HCT116 (cell line): ENCODE data around the gene PARP12. TPM values are rescaled to one million over a fixed set of nuclear protein-coding genes. Genes with fewer than 3 reads are reported as not detected.

Source experiments
- ATAC-seq: fragments of 200-7000 bp; cut with Tn5 transposase; 2 replicates; pipeline ENCODE4 v1.9.1; 2020; ENCODE audit warnings: mild to moderate bottlenecking, moderate library complexity
- BruUV-seq: library from RNA; stranded (reverse); fragments of 400-500 nt; replicated peaks from 2 replicates; lab custom pipeline; 2021; lab: Mats Ljungman, UMichigan
- CTCF ChIA-PET: fragments of 300-600 bp; sonication (Branson Sonifier 250); formaldehyde crosslinking; loops from one replicate; lab custom pipeline; 2021; ENCODE audit warnings: antibody characterized with exemption; lab: Charles Lee
- POLR2A ChIA-PET: fragments of 300-600, 350-600 bp; sonication (Branson Sonifier 250); formaldehyde crosslinking; loops from one replicate; lab custom pipeline; 2021; ENCODE audit warnings: antibody characterized with exemption; lab: Charles Lee
- RAD21 ChIA-PET, 2 experiments: fragments of 300-600 bp; sonication (Branson Sonifier 250); formaldehyde crosslinking; loops; one replicate each; lab custom pipeline; 2023; ENCODE audit warnings: low total read pairs in 2 of 2; ENCODE audit not compliant: uncharacterized antibody in 2 of 2, unreplicated experiment in 2 of 2, low non-redundant PET in 1 of 2; lab: Charles Lee
- DNase-seq: peaks from one replicate; pipeline ENCODE4 v3.0.0-alpha.2; 2010; ENCODE audit warnings: low read depth, low spot score
- H2AFZ ChIP-seq: fragments of 200-600 bp; shearing (Covaris generic), sonication (generic); 2 replicates; pipeline ENCODE4 v1.6.1; 2017; ENCODE audit warnings: low read depth, mixed run types, mixed read lengths, antibody characterized with exemption, low read length; ENCODE audit not compliant: poor library complexity, severe bottlenecking
- H3K27ac ChIP-seq: 2 replicates; pipeline ENCODE4 v1.5.1; 2012; ENCODE audit warnings: low read depth, low read length
- H3K27me3 ChIP-seq: fragments of 200-600 bp; sonication (generic); 2 replicates; pipeline ENCODE4 v1.6.1; 2016; ENCODE audit warnings: mixed run types, low read length, mixed read lengths; ENCODE audit not compliant: insufficient read depth
- H3K36me3 ChIP-seq, 2 experiments: fragments of 200-500 bp in 1 of 2; fragments of 200-600 bp in 1 of 2; sonication (Bioruptor generic) in 1 of 2; sonication (generic) in 1 of 2; 2 replicates each; pipeline versions ENCODE4 v1.5.1 to v1.6.1; 2014 to 2016; ENCODE audit warnings: low read length in 2 of 2, inconsistent platforms in 1 of 2, mixed read lengths in 1 of 2, mixed run types in 1 of 2; ENCODE audit not compliant: insufficient read depth in 2 of 2, control insufficient read depth in 1 of 2
- H3K4me1 ChIP-seq, 2 experiments: fragments of 200-600 bp in 1 of 2; sonication (generic) in 1 of 2; 2 replicates each; pipeline versions ENCODE4 v1.5.1 to v1.6.1; 2012 to 2017; ENCODE audit warnings: low read length in 2 of 2, inconsistent platforms in 1 of 2, mild to moderate bottlenecking in 1 of 2, mixed read lengths in 1 of 2, mixed run types in 1 of 2, moderate library complexity in 1 of 2; ENCODE audit not compliant: insufficient read depth in 2 of 2, control insufficient read depth in 1 of 2
- H3K4me2 ChIP-seq: fragments of 200-600 bp; sonication (generic); 2 replicates; pipeline ENCODE4 v1.6.1; 2017; ENCODE audit warnings: mixed run types, low read length, mixed read lengths
- H3K4me3 ChIP-seq, 2 experiments: fragments of 200-600 bp in 1 of 2; sonication (generic) in 1 of 2; replicated peaks in 1 of 2; 2 replicates each; pipeline ENCODE4 v1.5.1; 2011 to 2016; ENCODE audit warnings: low read length in 2 of 2, control low read depth in 1 of 2, low read depth in 1 of 2, mild to moderate bottlenecking in 1 of 2, mixed read lengths in 1 of 2, mixed run types in 1 of 2
- H3K79me2 ChIP-seq: fragments of 200-600 bp; sonication (generic); 2 replicates; pipeline ENCODE4 v1.6.1; 2017; ENCODE audit warnings: mild to moderate bottlenecking, mixed run types, low read length, moderate library complexity, mixed read lengths; ENCODE audit not compliant: insufficient read depth
- H3K9ac ChIP-seq: fragments of 200-600 bp; sonication (generic); 2 replicates; pipeline ENCODE4 v1.6.1; 2016; ENCODE audit warnings: low read length, mixed read lengths
- H3K9me2 ChIP-seq: fragments of 200-600 bp; sonication (generic), shearing (Covaris generic); 2 replicates; pipeline ENCODE4 v1.6.1; 2017; ENCODE audit warnings: mixed run types, mild to moderate bottlenecking, moderate library complexity; ENCODE audit not compliant: insufficient read depth
- H3K9me3 ChIP-seq, 2 experiments: fragments of 200-500 bp in 1 of 2; fragments of 200-600 bp in 1 of 2; sonication (Bioruptor generic) in 1 of 2; sonication (generic) in 1 of 2; 2 replicates each; pipeline ENCODE4 v1.6.1; 2014 to 2017; ENCODE audit warnings: low read length in 2 of 2, mixed read lengths in 2 of 2, inconsistent platforms in 1 of 2, low read depth in 1 of 2, mild to moderate bottlenecking in 1 of 2, mixed run types in 1 of 2, moderate library complexity in 1 of 2; ENCODE audit not compliant: control insufficient read depth in 1 of 2, insufficient read depth in 1 of 2
- H4K20me1 ChIP-seq: fragments of 200-600 bp; sonication (generic), shearing (Covaris generic); 2 replicates; pipeline ENCODE4 v1.6.1; 2017; ENCODE audit warnings: mixed run types, mild to moderate bottlenecking, moderate library complexity; ENCODE audit not compliant: insufficient read depth
- CBX3 ChIP-seq: IDR thresholded peaks from 2 replicates; pipeline ENCODE4 v1.6.1; 2012; ENCODE audit warnings: low read depth
- CEBPB ChIP-seq: IDR thresholded peaks from 2 replicates; pipeline ENCODE4 v1.6.1; 2012; ENCODE audit warnings: low read depth
- CTCF ChIP-seq, 3 experiments: fragments of 200-600 bp in 1 of 3; sonication (generic) in 1 of 3; IDR thresholded peaks in 2 of 3; conservative IDR thresholded peaks in 1 of 3; 2 replicates each; pipeline ENCODE4 v1.5.1; 2012 to 2017; ENCODE audit warnings: low read depth in 2 of 3, low read length in 2 of 3, antibody characterized with exemption in 1 of 3, borderline replicate concordance in 1 of 3, control low read depth in 1 of 3, mild to moderate bottlenecking in 1 of 3, mixed read lengths in 1 of 3, mixed run types in 1 of 3, moderate library complexity in 1 of 3; ENCODE audit not compliant: insufficient read depth in 1 of 3
- ELF1 ChIP-seq: IDR thresholded peaks from 2 replicates; pipeline ENCODE4 v1.6.1; 2012; ENCODE audit warnings: low read depth, borderline replicate concordance
- EZH2 ChIP-seq: fragments of 200-600 bp; sonication (generic); IDR thresholded peaks from 2 replicates; pipeline ENCODE4 v1.6.1; 2017; ENCODE audit warnings: antibody characterized with exemption, mixed run types
- EZH2phosphoT487 ChIP-seq: fragments of 200-600 bp; IDR thresholded peaks from 2 replicates; pipeline ENCODE4 v1.6.1; 2018; ENCODE audit warnings: antibody characterized with exemption, borderline replicate concordance
- FOSL1 ChIP-seq: IDR thresholded peaks from 2 replicates; pipeline ENCODE4 v1.6.1; 2012; ENCODE audit warnings: low read depth
- JUND ChIP-seq: IDR thresholded peaks from 2 replicates; pipeline ENCODE4 v1.6.1; 2012
- MAX ChIP-seq: IDR thresholded peaks from 2 replicates; pipeline ENCODE4 v1.6.1; 2012
- POLR2A ChIP-seq: IDR thresholded peaks from 2 replicates; pipeline ENCODE4 v1.7.0; 2011; ENCODE audit warnings: borderline replicate concordance; ENCODE audit not compliant: insufficient read depth, insufficient read length; ENCODE audit errors: extremely low read depth
- POLR2AphosphoS5 ChIP-seq: IDR thresholded peaks from 2 replicates; pipeline ENCODE4 v1.6.1; 2011; ENCODE audit warnings: mild to moderate bottlenecking, low read depth, low read length, moderate library complexity
- SIN3A ChIP-seq: IDR thresholded peaks from 2 replicates; pipeline ENCODE4 v1.6.1; 2012; ENCODE audit warnings: low read depth
- SP1 ChIP-seq: IDR thresholded peaks from 2 replicates; pipeline ENCODE4 v1.6.1; 2012; ENCODE audit warnings: low read depth
- SRF ChIP-seq: IDR thresholded peaks from 2 replicates; pipeline ENCODE4 v1.6.1; 2012; ENCODE audit warnings: low read depth
- TCF7L2 ChIP-seq: IDR thresholded peaks from 2 replicates; pipeline ENCODE4 v1.7.0; 2011; ENCODE audit warnings: borderline replicate concordance, inconsistent platforms; ENCODE audit not compliant: insufficient read depth, insufficient read length; ENCODE audit errors: extremely low read depth
- YY1 ChIP-seq: IDR thresholded peaks from 2 replicates; pipeline ENCODE4 v1.6.1; 2011; ENCODE audit warnings: low read length, low read depth, moderate library complexity, mild to moderate bottlenecking; ENCODE audit not compliant: insufficient replicate concordance; ENCODE audit errors: extremely low read depth
- ZFX ChIP-seq: fragments of 450-650 bp; IDR thresholded peaks from 2 replicates; pipeline ENCODE4 v1.6.1; 2017
- intact Hi-C: fragments of 100-400 bp; cut with micrococcal nuclease; formaldehyde crosslinking; loops from 2 replicates; pipeline ENCODE4 v1.10.0; 2022
- total RNA-seq: library from RNA; stranded (reverse); gene quantifications from one replicate; pipeline ENCODE4 v1.2.1, GENCODE V29; 2021; ENCODE audit not compliant: unreplicated experiment
- TF ChIP-seq, protein P1 (sequence below): IDR thresholded peaks from 2 replicates; pipeline ENCODE4 v1.6.1; 2012; ENCODE audit warnings: low read depth
- TF ChIP-seq, protein P2 (sequence below): IDR thresholded peaks from 2 replicates; pipeline ENCODE4 v1.6.1; 2011; ENCODE audit warnings: mild to moderate bottlenecking, low read length, moderate library complexity; ENCODE audit not compliant: insufficient replicate concordance; ENCODE audit errors: extremely low read depth

Gene PARP12
- total RNA-seq, 1 experiment from 2014 or later, result 17.7 TPM

DNA sequence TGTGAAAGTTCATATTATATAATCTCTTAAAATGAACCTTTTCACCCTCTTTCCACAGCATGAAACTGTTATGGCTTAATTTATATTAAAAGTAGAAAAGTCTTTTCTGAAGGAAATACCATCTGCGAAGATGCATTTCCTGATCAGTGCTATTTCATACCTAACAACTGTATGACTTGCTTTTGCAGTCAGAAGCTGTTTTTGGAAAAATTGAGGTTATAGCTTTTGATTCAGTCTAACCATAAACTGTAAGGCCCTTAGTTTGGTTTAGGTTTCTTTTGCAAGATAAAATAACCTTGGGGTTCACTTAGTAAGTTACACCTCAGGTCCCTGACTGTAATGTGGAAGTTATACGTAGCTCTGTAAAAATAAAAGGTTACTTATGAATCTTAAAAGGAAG lies 22.7 kb upstream of the PARP12 start:
- Histone ChIP-seq H3K9ac (no peak overlapping the region), H3K27ac (no peak overlapping the region), H3K4me1 (no peaks in the 10 kb centered on the region), H3K9me2 (no peaks in the 10 kb centered on the region), H3K79me2 (no peaks in the 10 kb centered on the region), H3K4me2 (no peak overlapping the region), H3K9me3 (no peaks in the 10 kb centered on the region), H3K27me3 (no peaks in the 10 kb centered on the region), H4K20me1 (no peaks in the 10 kb centered on the region), H3K36me3 (no peaks in the 10 kb centered on the region), H3K4me3 (no peak overlapping the region), H2AFZ (no peak overlapping the region)
- ATAC-seq (no peak), DNase-seq (no peak)
- POLR2A ChIA-PET, result no interaction called here
- RAD21 ChIA-PET, result no interaction called here
- CTCF ChIA-PET, result no interaction called here
- intact Hi-C loops, result no loop called here
- BruUV-seq, result no TSS peak
- TF ChIP-seq, protein P1, sequence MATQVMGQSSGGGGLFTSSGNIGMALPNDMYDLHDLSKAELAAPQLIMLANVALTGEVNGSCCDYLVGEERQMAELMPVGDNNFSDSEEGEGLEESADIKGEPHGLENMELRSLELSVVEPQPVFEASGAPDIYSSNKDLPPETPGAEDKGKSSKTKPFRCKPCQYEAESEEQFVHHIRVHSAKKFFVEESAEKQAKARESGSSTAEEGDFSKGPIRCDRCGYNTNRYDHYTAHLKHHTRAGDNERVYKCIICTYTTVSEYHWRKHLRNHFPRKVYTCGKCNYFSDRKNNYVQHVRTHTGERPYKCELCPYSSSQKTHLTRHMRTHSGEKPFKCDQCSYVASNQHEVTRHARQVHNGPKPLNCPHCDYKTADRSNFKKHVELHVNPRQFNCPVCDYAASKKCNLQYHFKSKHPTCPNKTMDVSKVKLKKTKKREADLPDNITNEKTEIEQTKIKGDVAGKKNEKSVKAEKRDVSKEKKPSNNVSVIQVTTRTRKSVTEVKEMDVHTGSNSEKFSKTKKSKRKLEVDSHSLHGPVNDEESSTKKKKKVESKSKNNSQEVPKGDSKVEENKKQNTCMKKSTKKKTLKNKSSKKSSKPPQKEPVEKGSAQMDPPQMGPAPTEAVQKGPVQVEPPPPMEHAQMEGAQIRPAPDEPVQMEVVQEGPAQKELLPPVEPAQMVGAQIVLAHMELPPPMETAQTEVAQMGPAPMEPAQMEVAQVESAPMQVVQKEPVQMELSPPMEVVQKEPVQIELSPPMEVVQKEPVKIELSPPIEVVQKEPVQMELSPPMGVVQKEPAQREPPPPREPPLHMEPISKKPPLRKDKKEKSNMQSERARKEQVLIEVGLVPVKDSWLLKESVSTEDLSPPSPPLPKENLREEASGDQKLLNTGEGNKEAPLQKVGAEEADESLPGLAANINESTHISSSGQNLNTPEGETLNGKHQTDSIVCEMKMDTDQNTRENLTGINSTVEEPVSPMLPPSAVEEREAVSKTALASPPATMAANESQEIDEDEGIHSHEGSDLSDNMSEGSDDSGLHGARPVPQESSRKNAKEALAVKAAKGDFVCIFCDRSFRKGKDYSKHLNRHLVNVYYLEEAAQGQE, result no peak
- TF ChIP-seq JUND (no peak), CEBPB (no peak), EZH2phosphoT487 (no peak), EZH2 (no peak), SRF (no peak), MAX (no peak), POLR2A (no peak), YY1 (no peak), ZFX (no peak), TCF7L2 (no peak), CBX3 (no peak), SIN3A (no peak), FOSL1 (no peak), SP1 (no peak), ELF1 (no peak), CTCF (IDR thresholded peaks at IDR 0.05 in 2 of 3, conservative IDR thresholded peaks at IDR 0.05 in 1 of 3; ENCODE audit: borderline replicate concordance in 1 of 3, insufficient read depth in 1 of 3, low read depth in 2 of 3, low read length in 2 of 3) (no peak), POLR2AphosphoS5 (no peak)
- TF ChIP-seq, protein P2, sequence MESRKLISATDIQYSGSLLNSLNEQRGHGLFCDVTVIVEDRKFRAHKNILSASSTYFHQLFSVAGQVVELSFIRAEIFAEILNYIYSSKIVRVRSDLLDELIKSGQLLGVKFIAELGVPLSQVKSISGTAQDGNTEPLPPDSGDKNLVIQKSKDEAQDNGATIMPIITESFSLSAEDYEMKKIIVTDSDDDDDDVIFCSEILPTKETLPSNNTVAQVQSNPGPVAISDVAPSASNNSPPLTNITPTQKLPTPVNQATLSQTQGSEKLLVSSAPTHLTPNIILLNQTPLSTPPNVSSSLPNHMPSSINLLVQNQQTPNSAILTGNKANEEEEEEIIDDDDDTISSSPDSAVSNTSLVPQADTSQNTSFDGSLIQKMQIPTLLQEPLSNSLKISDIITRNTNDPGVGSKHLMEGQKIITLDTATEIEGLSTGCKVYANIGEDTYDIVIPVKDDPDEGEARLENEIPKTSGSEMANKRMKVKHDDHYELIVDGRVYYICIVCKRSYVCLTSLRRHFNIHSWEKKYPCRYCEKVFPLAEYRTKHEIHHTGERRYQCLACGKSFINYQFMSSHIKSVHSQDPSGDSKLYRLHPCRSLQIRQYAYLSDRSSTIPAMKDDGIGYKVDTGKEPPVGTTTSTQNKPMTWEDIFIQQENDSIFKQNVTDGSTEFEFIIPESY, result no peak
